Measurements from ENCODE around the gene TEX51.

Gene TEX51

GRCh38 chr2:126894585-126895182 lies 4.0 kb upstream of the TEX51 start:
- ATAC-seq: no peak
- TF ChIP-seq TCF4 (CRISPR knock-in tag; IDR thresholded peaks at IDR 0.05; ENCODE audit: borderline replicate concordance) (no peak), RARB (CRISPR knock-in tag; IDR thresholded peaks at IDR 0.05) (no peak), SNAI2 (CRISPR knock-in tag; IDR thresholded peaks at IDR 0.05) (no peak), OSR1 (CRISPR knock-in tag; IDR thresholded peaks at IDR 0.05) (no peak), ZNF70 (CRISPR knock-in tag; IDR thresholded peaks at IDR 0.05) (no peak), ZNF565 (CRISPR knock-in tag; conservative IDR thresholded peaks at IDR 0.05; ENCODE audit: low read depth) (no peak)
- TF ChIP-seq, protein P1, sequence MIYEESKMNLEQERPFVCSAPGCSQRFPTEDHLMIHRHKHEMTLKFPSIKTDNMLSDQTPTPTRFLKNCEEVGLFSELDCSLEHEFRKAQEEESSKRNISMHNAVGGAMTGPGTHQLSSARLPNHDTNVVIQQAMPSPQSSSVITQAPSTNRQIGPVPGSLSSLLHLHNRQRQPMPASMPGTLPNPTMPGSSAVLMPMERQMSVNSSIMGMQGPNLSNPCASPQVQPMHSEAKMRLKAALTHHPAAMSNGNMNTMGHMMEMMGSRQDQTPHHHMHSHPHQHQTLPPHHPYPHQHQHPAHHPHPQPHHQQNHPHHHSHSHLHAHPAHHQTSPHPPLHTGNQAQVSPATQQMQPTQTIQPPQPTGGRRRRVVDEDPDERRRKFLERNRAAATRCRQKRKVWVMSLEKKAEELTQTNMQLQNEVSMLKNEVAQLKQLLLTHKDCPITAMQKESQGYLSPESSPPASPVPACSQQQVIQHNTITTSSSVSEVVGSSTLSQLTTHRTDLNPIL (CRISPR knock-in tag; IDR thresholded peaks at IDR 0.05; ENCODE audit: low read depth): no peak

DNA sequence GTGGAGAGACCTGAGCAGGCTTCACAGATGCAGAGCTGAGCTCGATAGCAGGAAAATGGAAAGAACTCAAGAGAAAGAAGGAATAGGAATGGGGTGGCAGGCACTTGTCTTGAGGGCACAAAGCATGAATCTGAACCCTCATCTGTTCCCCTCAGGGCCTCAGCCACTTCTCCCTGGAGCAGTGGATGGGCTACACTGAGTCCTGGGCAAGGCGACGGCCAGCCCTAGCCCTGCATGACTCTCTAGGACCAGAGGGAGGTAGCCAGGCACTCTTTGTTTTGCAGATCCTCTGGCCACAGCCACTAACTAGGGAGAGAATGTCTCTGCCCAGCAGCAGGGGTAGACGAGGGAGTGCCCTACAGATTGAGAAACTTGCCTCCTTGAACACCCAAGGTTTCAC lies 3.4 kb upstream of the TEX51 start:
- no peak for ATAC-seq
- TF ChIP-seq TCF4 (CRISPR knock-in tag; IDR thresholded peaks at IDR 0.05; ENCODE audit: borderline replicate concordance) (no peak), ZFP30 (CRISPR knock-in tag; IDR thresholded peaks at IDR 0.05) (no peak), GLIS3 (CRISPR knock-in tag; IDR thresholded peaks at IDR 0.05) (no peak), CSDC2 (CRISPR knock-in tag; IDR thresholded peaks at IDR 0.05) (no peak), RARB (CRISPR knock-in tag; IDR thresholded peaks at IDR 0.05) (no peak), TOX (CRISPR knock-in tag; IDR thresholded peaks at IDR 0.05; ENCODE audit: borderline replicate concordance) (no peak), SNAI2 (CRISPR knock-in tag; IDR thresholded peaks at IDR 0.05) (no peak), OSR1 (CRISPR knock-in tag; IDR thresholded peaks at IDR 0.05) (no peak), ISL1 (CRISPR knock-in tag; IDR thresholded peaks at IDR 0.05) (no peak), ZNF70 (CRISPR knock-in tag; IDR thresholded peaks at IDR 0.05) (no peak), ARNTL (CRISPR knock-in tag; IDR thresholded peaks at IDR 0.05; ENCODE audit: borderline replicate concordance, low read depth) (no peak), ZFP3 (CRISPR knock-in tag; IDR thresholded peaks at IDR 0.05) (no peak), BACH2 (CRISPR knock-in tag; IDR thresholded peaks at IDR 0.05; ENCODE audit: borderline replicate concordance) (no peak), ESRRG (CRISPR knock-in tag; IDR thresholded peaks at IDR 0.05) (no peak)
- TF ChIP-seq, protein P2, sequence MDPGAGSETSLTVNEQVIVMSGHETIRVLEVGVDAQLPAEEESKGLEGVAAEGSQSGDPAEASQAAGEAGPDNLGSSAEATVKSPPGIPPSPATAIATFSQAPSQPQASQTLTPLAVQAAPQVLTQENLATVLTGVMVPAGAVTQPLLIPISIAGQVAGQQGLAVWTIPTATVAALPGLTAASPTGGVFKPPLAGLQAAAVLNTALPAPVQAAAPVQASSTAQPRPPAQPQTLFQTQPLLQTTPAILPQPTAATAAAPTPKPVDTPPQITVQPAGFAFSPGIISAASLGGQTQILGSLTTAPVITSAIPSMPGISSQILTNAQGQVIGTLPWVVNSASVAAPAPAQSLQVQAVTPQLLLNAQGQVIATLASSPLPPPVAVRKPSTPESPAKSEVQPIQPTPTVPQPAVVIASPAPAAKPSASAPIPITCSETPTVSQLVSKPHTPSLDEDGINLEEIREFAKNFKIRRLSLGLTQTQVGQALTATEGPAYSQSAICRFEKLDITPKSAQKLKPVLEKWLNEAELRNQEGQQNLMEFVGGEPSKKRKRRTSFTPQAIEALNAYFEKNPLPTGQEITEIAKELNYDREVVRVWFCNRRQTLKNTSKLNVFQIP (CRISPR knock-in tag; IDR thresholded peaks at IDR 0.05; ENCODE audit: borderline replicate concordance, low read depth): no peak
- TF ChIP-seq, protein P3, sequence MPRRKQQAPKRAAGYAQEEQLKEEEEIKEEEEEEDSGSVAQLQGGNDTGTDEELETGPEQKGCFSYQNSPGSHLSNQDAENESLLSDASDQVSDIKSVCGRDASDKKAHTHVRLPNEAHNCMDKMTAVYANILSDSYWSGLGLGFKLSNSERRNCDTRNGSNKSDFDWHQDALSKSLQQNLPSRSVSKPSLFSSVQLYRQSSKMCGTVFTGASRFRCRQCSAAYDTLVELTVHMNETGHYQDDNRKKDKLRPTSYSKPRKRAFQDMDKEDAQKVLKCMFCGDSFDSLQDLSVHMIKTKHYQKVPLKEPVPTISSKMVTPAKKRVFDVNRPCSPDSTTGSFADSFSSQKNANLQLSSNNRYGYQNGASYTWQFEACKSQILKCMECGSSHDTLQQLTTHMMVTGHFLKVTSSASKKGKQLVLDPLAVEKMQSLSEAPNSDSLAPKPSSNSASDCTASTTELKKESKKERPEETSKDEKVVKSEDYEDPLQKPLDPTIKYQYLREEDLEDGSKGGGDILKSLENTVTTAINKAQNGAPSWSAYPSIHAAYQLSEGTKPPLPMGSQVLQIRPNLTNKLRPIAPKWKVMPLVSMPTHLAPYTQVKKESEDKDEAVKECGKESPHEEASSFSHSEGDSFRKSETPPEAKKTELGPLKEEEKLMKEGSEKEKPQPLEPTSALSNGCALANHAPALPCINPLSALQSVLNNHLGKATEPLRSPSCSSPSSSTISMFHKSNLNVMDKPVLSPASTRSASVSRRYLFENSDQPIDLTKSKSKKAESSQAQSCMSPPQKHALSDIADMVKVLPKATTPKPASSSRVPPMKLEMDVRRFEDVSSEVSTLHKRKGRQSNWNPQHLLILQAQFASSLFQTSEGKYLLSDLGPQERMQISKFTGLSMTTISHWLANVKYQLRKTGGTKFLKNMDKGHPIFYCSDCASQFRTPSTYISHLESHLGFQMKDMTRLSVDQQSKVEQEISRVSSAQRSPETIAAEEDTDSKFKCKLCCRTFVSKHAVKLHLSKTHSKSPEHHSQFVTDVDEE (CRISPR knock-in tag; IDR thresholded peaks at IDR 0.05): no peak
- TF ChIP-seq, protein P1 (CRISPR knock-in tag; IDR thresholded peaks at IDR 0.05; ENCODE audit: low read depth): no peak

DNA sequence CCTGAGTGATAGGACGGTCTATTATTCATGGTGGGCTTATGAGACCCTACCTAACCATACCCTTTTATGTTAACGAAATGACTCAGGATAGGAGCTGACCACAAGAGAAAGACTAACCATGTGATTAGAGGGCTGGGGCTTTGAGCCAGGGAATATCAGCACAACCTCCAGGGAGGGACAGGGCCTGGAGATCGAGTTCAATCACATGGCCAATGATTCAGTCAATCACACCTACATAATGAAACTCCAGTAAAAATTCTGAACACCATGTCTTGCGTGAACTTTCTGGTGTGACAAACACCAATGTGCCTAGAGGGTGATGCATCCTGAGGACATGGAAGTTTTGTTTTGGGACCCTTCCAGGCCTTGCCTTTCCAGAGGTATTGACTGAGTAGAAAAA lies 2.2 kb upstream of the TEX51 start:
- no peak for ATAC-seq
- no peak for TF ChIP-seq ISL1 (CRISPR knock-in tag; IDR thresholded peaks at IDR 0.05)
- no peak for TF ChIP-seq OSR1 (CRISPR knock-in tag; IDR thresholded peaks at IDR 0.05)
- no peak for TF ChIP-seq ZFP3 (CRISPR knock-in tag; IDR thresholded peaks at IDR 0.05)
- TF ChIP-seq, protein P1 (CRISPR knock-in tag; IDR thresholded peaks at IDR 0.05; ENCODE audit: low read depth): no peak
- TF ChIP-seq CSDC2 (CRISPR knock-in tag; IDR thresholded peaks at IDR 0.05): no peak
- no peak for TF ChIP-seq TCF4 (CRISPR knock-in tag; IDR thresholded peaks at IDR 0.05; ENCODE audit: borderline replicate concordance)
- TF ChIP-seq RARB (CRISPR knock-in tag; IDR thresholded peaks at IDR 0.05): no peak
- TF ChIP-seq SNAI2 (CRISPR knock-in tag; IDR thresholded peaks at IDR 0.05): no peak
- TF ChIP-seq, protein P2 (CRISPR knock-in tag; IDR thresholded peaks at IDR 0.05; ENCODE audit: borderline replicate concordance, low read depth): no peak
- no peak for TF ChIP-seq ZC3H10 (CRISPR knock-in tag; IDR thresholded peaks at IDR 0.05)
- TF ChIP-seq CSRNP3 (CRISPR knock-in tag; IDR thresholded peaks at IDR 0.05): no peak
- no peak for TF ChIP-seq PPARA (CRISPR knock-in tag; IDR thresholded peaks at IDR 0.05; ENCODE audit: borderline replicate concordance)
- no peak for TF ChIP-seq ZNF565 (CRISPR knock-in tag; conservative IDR thresholded peaks at IDR 0.05; ENCODE audit: low read depth)
- TF ChIP-seq ARNTL (CRISPR knock-in tag; IDR thresholded peaks at IDR 0.05; ENCODE audit: borderline replicate concordance, low read depth): no peak

All from SK-N-SH treated with all-trans-retinoic acid at 6 μM for 48 hours (cell line).